Subcutaneous adipose tissue (tissue), 4 donors: Measurements from ENCODE around the gene CEP57. TPM values are rescaled to one million over a fixed set of nuclear protein-coding genes. Genes with fewer than 3 reads are reported as not detected.

Source experiments
- total RNA-seq, 4 donors: library from RNA; depleted of rRNA; stranded (reverse); fragments of >200 nt; gene quantifications; one replicate each; pipeline ENCODE4 v1.1.0, GENCODE V29; 2016
- TF ChIP-seq, protein P1 (sequence below): fragments of 450-650 bp; IDR thresholded peaks from one replicate; pipeline ENCODE4 v1.5.1; 2016; ENCODE audit warnings: low read depth, mild to moderate bottlenecking, control low read depth, antibody characterized with exemption, moderate library complexity

The CEP57 gene
- total RNA-seq, 4 donors from 2014 or later: 31.5 to 49.5 (median 39.4) TPM

DNA sequence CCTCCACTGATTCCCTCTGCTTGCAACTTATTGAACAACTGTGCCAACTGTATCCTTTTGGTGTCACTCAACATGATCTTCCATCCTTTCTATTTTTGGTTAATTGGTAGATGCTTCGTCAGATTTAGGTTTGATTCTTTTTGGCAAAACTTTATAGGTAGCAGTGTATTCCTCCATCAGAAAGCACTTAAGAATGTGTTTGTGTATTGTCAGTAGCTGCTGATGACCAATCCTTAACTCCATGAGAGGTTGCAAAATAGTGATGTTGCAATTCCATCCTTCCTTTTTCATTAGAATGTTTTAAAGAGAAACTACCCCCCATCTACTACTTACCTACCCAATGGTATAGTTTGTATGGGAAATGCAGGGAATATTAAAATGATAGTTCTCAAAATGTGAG, 22.8 kb upstream of the CEP57 start:
- TF ChIP-seq, protein P1, sequence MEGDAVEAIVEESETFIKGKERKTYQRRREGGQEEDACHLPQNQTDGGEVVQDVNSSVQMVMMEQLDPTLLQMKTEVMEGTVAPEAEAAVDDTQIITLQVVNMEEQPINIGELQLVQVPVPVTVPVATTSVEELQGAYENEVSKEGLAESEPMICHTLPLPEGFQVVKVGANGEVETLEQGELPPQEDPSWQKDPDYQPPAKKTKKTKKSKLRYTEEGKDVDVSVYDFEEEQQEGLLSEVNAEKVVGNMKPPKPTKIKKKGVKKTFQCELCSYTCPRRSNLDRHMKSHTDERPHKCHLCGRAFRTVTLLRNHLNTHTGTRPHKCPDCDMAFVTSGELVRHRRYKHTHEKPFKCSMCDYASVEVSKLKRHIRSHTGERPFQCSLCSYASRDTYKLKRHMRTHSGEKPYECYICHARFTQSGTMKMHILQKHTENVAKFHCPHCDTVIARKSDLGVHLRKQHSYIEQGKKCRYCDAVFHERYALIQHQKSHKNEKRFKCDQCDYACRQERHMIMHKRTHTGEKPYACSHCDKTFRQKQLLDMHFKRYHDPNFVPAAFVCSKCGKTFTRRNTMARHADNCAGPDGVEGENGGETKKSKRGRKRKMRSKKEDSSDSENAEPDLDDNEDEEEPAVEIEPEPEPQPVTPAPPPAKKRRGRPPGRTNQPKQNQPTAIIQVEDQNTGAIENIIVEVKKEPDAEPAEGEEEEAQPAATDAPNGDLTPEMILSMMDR: no peak

DNA sequence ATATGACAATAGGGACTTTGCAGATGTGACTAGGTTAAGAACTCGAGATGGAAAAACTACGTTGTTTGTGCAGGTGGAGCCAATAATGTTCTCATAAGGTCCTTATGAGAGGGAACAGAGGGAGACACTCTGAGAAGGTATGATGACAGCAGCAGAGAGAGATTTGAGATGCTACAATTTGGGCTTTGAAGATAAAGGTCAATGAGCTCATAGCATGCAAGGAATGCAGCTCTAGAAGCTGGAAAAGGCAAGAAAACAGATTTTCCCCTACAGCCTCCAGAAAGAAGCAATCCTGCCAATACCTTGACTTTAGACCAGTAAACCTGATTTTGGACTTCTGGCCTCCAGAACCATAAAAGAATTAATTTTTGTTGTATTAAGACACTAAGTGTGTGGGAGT, 21.8 kb upstream of the CEP57 start:
- TF ChIP-seq, protein P1: no peak

DNA sequence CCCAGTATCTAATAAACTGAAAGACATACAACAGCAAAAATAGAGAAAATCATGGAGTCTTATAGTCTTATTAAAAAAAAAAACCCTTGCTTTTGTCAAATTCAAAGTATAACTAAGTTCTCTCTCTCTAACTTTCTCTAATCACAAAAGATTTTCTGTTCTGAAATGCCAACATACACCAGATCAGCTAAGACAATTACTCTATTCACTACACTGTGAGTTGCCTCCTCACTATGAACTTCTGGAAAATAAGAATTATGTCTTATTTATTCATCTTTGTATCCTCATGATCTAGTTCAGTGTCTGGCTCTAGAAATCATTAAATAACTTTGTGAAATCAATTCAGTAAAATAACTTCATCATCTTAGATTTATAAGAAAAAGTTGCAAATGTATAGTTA, 13.4 kb upstream of the CEP57 start:
- TF ChIP-seq, protein P1: no peak

DNA sequence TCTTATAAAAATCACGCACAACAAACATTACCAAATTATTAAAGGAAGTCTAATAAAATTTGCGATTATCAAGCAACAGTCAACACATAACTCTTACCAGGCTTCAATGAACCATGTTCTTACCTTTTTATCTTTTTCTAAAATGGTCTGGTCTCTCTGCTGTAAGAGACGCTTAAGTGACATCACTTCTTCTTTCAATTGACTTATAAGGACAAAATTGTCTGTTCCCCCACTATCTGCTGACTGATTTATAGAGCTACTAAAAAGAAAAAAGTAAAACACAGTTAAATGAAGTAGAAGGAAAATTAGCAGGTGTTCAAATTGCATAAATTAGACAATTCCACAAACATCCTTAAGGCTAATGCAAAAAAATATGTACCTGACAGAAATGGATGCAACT, 11.6 kb upstream of the CEP57 start:
- TF ChIP-seq, protein P1: no peak

DNA sequence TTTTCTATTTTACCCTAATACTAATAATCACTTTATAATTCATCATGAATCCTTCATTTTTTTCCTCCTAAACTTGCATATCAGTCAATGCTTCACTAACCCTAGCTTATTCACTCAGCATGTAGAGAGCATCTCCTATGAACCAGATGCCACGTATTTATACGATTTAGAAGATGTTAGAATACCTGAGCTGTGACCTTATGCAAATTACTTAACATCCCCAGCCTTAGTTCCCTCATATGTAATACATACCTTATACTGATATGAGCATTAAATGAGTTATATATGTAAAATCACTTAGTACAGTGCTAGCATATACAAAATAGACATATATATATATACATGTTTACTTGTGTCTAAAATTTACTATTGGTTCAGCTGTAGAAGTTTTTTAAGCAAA, 9.8 kb upstream of the CEP57 start:
- TF ChIP-seq, protein P1: no peak

DNA sequence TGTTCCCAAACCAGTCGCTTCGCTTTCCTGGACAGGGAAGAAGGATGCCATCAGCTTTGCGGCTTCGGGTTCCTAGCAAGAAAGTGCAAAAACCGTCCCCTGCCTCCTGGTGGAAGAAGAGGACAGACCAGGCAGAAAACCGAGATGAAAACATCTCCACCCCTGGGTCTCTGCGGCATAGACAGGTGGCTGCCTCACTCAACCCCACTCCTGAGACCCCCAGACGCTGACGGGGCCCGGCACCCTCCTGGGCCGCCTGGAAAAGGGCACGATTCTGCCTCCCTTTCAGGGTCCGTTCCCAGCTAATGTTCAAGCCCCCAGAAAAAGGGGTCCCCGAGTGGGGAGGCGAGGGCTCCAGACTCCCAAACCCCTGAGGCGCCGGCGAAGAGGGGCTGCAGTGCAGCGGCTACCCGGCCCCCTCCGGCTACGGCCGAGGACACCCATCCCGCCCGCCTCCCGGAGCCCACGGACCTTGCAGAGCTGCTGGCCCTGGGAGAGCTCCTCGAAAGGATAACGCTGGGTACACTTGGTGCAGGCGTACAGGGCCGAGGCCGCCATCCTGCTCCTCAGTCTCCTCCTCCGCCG, 1.3 kb upstream of the CEP57 start:
- TF ChIP-seq, protein P1: no peak

DNA sequence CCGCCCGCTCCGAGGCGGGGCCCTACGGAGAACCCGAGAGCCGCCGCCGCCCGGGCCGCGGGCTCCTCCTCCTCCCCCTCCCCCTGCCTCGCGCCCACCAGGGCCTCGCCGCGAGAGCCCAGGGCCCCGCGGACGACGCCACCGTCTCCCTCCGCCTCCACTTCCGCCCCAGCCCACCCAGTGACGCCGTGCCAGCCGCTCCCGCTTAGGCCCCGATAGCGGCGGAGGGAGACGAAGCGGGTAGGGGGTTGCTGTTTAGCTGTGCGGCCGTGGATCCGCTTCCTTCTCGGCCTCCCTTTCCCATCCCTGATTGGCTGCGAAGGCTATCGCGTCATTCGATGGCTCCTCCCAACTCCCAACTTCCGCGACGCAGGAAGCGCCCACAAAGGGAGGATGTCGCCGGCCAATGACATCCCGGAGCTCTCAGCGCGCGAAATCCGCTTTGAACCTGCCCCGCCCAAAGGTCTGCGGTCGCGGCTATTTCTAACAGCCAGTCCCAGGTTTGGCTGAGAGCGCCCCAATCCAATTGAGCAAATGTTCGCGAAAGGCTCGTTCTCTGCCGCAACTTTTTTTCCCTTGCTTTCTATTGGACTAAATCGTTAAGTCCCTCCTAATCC, 684 bp upstream of the CEP57 start, which contains the start of gene FAM76B:
TSS of gene FAM76B (minus strand) at position 277 of the 617 bp plus-strand sequence. CDS start 304 bp downstream, outside the sequence.
- TF ChIP-seq, protein P1: no peak
